GM19035 (cell line): ENCODE results near the gene ARCN1.

Experiments
- ATAC-seq: cut with Tn5 transposase; IDR thresholded peaks from one replicate; pipeline ENCODE4 v1.9.1; 2021; ENCODE audit not compliant: unreplicated experiment

The ARCN1 gene

DNA sequence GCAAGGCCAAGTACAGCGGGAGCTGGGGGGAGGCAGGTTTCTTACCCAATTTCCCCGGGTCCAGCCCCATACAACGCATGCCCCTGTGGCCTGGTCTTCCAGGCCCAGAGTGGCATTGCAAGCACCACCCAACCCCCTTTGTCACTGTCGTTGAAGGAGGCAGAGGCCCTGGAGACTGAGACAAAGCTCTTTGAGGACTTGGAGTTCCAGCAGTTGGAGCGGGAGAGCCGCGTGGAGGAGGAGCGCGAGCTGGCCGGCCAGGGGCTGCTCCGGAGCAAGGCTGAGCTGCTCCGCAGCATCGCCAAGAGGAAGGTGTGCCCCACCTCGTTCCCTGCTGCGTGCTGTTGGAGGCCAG, 63.0 kb downstream of the ARCN1 start:
- no peak for ATAC-seq

DNA sequence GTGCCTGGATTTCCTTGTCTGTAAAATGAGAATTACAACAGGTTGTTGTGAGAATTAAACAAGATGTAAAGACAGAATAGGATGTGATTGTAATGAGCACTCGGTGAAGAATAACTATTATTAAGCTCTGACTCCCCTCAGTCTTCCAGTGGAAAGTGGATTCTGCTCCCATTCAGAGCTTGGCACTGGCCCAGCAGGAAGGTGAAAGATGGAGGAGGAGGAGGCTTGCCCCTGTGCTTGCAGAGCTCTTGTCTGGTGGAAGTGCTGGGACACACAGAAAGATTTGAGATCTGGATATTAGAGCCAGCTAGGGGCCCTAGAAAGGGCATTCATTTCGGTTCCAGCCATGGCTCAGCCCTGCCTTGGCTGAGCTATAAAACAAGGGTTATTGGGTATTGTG, 63.4 kb downstream of the ARCN1 start:
- ATAC-seq: no peak

DNA sequence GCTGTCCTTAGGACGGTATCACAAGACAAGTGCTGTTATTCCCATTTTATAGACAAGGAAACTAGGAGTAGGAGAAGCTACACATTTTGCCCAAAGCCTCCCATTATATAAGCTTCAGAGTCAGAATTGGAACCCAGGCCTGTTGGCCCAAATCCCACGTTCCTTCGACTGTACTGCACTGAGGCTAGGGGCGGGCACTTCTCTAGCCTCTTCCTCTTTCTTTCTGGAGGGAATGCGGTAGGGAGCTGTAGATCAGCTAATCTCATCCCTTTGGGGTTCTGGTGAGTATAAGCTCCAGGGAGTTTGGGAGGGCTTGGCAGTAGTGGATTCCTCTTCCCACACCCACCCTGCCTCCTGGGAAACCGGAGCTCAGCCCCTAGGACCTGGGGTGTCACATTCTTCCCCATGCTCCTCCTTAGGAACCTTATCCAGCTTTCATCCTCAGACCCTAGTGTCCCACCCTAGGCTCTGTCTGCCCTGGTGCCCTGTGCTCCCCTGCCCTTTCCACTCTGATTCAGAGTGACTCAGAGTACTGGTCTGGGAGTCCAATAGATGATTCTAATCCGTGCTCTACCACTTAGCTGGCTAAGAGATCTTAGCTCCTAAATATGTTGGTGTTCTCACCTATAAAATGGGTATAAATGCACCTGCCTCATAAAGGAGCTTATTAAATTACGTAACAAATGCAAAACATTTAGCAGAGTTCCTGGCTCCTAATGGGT, 64.5 kb downstream of the ARCN1 start:
- ATAC-seq: no peak

DNA sequence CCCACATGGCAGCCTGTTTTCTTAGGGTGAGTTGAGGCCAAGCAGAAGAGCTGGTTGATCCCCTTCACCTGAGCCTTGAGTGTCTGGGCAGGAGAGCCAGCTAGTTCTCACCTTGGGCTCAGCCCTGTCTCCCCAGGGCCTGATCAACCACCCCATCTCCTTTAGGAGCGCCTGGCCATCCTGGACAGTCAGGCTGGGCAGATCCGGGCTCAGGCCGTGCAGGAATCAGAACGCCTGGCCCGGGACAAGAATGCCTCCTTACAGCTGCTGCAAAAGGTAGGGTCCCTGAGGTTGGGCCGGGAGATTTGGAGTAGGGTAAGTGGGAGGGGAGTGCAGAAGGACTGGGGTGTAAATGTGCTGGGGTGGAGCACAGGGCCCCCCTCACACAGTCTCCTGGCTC, 66.5 kb downstream of the ARCN1 start:
- no peak for ATAC-seq

DNA sequence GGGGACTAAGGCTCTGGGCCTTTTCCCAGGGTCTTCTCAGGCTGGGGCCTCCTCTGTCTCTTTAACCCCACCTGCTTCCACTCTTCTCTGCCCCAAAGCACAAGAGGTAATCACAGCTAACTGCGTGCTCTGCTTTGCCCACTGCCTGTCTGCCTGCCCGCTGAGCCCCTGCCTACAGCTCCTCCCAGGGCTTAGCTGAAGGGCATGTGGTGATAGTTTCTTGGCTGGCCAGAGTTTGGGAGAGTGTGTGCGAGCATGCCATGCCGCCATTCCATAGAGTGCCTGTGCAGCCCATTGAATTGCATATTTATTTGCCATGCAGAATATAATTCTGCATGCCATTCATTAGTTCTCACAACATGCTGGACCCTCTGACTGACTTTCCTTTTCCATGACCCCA, 67.7 kb downstream of the ARCN1 start:
- ATAC-seq: no peak

DNA sequence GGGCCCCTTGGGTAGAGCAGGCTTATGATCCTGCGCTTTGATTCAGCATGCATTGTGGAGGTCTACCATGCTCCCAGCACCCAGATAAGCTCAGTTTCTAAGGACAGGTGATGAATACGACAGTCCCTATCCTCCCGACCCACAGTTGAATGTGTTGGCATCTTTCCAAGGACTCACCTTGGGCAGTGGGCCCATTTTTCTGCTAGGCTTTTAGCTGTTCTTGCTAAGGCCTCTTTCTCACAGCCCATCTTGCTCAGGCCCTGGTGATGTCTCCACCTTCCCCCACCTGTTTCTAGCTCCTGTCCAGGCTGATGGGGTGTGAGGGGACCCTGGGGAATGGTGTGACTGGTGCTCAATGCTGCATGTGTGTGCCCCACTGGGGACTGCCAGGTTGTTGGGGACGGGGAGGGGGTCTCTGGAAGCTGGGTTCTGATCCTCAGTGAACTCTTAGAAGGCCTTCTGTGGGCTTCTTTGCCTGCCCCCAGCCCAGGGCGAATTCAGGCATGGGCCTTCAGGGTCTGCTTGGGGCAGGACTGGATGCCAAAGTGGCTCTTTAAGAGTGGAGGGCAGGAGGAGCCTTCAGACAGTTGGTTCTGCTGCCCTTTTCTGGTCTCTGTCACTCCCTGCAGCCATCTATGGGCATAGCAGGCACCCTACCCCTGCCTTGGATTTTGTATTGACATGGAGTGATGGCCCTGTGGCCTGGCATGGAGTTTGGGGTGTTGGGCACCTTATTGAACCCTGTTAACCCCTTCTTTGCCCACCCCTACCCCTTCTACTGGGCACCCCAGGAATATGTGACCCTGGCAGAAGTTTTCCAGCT, 68.3 kb downstream of the ARCN1 start:
- no peak for ATAC-seq

DNA sequence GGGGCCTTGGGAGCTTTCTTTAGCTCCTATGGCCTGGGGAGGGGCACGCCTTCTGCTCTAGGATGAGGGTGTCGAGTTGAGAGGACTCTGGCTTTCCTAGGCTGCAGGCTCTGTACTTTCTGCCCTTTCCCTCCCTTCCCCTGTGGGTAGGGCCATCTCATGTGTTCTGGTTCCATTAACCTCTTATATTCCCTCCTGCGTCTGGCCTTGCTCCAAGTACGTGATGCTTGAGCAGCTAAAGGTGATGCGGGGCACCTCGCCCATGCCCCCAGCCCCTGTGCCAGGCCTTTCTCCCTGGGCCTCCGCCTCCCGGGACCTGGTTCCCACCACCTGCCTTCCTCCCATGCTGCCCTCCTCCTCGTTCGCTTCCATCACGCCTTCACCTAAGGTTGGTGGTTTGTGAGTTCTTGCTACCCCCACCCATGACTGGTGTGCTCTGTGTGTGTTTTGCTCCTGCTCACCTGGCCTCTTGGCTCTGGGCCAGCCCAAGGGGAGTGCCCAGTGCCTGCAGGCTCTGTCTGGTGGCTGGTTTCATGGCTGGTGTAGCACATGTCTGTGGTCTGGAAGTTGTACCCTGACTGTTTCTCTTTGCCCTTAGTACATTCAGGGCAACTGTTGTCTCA, 69.3 kb downstream of the ARCN1 start:
- no peak for ATAC-seq

DNA sequence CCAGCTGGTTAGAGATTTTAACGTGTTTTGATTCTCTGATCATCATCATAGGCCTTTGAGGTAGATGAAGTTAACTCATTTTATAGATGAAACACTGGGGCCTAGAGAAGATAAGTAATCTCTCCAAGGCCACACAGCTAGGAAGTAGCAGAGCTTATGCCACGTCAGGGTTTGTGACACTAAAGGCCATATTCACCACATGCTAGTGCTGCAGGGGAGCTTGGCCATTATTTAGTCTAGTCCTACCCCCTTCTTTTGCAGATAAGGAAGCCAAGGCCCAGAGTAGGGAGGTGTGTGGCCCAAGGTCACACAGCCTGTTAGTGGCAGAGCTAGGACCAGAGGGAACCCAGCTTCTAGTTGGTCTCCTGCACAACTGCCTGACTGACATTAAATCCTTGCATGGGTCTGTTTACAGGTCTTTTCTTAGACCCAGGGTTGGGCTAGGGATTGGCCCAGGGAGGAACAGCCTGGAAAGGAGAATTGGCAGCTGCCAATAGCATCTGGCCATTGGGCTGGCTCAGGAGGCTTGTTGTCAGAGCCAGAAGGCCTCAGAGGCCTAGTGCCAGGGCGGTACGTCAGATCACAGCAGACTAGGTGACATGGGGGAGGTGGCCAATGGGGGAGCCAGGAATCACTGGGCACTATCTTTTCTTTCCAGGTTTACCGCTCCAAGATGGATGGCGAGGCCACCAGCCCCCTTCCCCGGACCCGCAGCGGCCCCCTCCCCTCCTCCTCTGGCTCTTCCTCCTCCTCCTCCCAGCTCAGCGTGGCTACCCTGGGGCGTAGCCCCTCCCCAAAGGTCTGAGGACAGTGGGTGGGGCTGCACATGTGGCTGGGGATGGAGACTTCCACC, 71.2 kb downstream of the ARCN1 start:
- no peak for ATAC-seq

DNA sequence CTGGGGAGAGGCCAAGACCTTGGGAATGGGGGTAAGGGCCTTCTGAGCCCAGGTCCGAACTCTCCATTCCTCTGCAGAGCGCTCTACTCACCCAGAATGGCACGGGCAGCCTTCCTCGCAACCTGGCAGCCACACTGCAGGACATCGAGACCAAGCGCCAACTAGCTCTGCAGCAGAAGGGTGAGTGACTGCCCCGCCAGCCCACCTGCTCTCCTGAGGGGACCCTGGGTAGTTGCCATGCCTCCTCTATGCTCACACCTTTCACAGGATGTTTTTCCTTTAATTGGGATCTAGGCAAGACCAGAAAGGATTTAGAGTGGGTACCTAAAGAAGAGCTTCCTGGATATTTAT, 71.8 kb downstream of the ARCN1 start:
- no peak for ATAC-seq

DNA sequence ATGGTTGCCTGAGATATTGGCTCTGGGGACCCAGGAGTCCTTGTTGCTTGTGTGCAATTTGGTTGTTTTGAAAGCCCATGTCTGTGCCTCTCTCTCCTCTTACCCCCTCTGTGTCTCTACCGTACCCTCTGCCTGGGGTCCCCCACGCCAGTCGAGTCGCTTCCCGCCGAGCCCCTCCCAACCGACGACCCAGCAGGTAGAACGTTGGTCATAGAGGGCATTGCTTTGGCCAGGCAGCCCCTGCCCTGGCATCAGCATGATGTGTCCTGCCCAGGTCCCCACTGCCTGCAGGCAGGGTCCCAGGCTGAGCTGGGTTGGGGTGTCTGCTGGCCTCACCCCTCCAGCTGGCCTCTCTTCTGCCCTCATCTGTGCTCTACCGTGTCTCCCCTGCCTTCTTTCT, 72.3 kb downstream of the ARCN1 start:
- ATAC-seq: no peak

DNA sequence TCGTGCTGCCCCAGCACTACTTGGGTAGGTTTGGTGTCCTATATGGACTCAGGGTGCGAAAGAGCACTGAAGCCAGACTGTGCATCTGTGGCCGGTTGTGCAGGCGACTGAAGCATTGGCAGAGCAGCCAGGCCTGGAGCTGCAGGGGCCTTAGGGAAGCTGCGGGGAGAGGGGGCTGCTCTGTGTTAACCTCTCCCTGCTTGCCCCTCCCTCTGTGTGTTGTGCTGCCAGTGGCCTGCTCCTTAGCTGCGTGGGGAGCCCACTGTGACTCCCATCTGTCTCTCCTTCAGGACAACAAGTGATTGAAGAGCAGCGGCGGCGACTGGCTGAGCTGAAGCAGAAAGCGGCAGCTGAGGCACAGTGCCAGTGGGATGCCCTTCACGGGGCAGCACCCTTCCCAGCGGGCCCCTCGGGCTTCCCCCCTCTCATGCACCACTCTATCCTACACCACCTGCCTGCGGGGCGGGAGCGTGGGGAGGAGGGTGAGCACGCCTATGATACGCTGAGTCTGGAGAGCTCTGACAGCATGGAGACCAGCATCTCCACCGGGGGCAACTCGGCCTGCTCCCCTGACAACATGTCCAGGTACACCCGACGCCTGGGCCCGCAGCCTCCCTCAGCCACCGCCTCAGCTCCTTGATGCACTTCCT, 73.0 kb downstream of the ARCN1 start:
- ATAC-seq: no peak

DNA sequence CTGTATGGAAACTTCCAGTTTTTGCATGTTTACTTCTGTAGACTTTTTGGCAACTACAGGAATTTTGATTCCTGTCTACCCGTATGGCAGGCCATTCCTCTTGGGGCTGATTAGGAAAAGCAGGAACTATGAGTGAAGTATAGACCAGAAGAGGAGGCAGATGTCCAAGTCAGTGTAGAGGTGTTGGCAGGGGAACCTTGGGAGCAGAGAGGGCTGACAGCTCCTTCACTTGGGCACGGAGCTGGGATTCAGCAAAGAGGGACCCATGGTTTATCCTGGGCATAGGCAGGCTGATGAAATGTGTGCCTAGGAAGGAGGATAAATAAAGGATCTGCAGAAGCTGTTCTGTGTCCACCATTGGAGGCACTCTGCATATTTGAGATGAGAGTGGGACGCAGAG, 74.2 kb downstream of the ARCN1 start:
- ATAC-seq: no peak

DNA sequence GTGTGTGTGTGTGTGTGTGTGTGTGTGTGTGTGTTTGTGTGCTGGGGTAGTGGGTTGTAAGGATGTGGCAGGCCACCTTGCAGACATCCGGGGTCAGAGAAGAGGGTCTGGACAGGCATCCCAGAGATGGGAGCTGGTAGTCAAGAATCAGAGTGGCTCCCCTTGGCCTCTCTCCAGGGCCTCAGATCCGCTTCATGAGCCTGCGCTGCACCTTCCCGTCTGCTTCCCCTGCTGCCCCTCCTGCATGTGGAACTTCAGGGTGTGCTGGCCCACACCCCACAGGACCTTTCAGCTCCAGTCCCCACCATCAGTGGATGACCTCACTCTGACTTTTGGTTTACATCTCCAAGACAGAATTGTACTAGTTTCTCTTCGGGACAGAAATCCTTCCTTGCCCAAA, 76.1 kb downstream of the ARCN1 start:
- no peak for ATAC-seq

DNA sequence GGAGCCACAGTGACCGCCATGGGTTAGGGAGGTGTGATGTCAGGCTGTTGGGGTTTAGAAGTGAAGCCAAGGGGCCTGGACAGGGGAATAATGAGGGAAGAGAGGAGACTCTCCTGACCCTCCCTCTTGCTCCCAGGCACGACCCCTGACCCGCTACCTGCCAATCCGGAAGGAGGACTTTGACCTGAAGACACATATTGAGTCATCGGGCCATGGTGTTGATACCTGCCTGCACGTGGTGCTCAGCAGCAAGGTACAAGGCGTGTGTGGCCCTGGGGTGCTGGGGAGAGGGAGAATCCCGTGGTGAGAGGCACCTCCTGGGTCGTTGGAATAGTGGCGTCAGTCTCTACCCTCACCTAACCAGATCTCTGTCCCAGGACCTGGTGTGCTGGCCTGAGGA, 77.7 kb downstream of the ARCN1 start:
- no peak for ATAC-seq

DNA sequence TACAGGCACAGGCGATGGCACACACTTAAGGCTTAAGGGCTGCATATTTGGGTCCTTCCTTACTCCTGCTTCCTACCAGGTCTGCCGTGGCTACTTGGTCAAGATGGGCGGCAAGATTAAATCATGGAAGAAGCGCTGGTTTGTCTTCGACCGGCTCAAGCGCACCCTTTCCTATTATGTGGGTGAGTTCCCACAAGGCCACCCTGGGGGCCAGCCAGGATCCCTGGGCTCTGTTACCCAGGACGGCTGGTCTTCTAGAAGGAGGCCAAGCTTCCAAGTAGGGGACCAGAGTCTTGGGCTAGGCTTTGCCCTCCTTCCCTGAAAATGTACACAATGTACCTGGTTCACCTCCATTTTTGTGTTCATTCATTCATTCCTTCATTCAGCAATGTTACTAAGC, 78.2 kb downstream of the ARCN1 start:
- ATAC-seq: no peak

DNA sequence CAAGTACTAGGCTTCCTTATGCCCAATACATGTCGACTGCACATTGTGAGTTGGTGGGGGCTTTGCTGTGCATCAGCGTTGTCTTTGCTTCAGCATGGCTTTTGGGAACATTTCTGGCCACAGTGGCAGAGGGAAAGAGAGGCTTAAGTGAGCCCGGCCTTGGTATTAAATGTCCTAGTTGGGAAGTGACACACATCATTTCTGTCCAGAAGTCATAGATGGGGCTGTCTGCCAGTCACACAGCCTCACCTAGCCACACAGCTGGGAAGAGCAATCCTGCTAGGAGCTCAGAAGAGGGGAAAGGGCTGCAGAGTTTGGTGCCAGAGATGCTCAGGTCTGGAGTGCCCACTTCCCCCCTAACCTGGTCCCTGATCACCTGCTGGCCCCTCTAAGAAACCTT, 79.6 kb downstream of the ARCN1 start:
- ATAC-seq: no peak
